HepG2 (cell line): ENCODE results near the gene CIAPIN1. TPM values are rescaled to one million over a fixed set of nuclear protein-coding genes. Genes with fewer than 3 reads are reported as not detected.
A peak's percentile ranks its signal among the peaks of the same experiment; 100 is the strongest.

Experiments
- ATAC-seq: fragments of 200-7000 bp; cut with Tn5 transposase; 3 replicates; pipeline ENCODE4 v1.9.1; 2020; ENCODE audit warnings: mild to moderate bottlenecking, moderate library complexity
- BruUV-seq: library from RNA; stranded (reverse); fragments of 400-500 nt; replicated peaks from 2 replicates; lab custom pipeline; 2021; lab: Mats Ljungman, UMichigan
- CTCF ChIA-PET: fragments of 300-600 bp; formaldehyde crosslinking; extraction: SDS; loops from one replicate; lab custom pipeline; 2021; ENCODE audit warnings: low total read pairs, inconsistent platforms, low intra/inter-chr PET ratio; lab: Yijun Ruan, JAX
- POLR2A ChIA-PET: fragments of 350-600 bp; sonication (Branson Sonifier 250); formaldehyde crosslinking; loops from one replicate; lab custom pipeline; 2020; ENCODE audit warnings: antibody characterized with exemption, inconsistent platforms; lab: Yijun Ruan, JAX
- DNase-seq: peaks from one replicate; pipeline ENCODE4 v3.0.0-alpha.2; 2015; ENCODE audit warnings: low spot score
- FAIRE-seq: peaks from 3 replicates; lab custom pipeline; 2011; peaks lifted over from hg19 to GRCh38; lab: Jason Lieb, UNC
- H2AFZ ChIP-seq: one replicate; pipeline ENCODE4 v1.6.1; 2011; ENCODE audit warnings: low read length, inconsistent platforms
- H3K27ac ChIP-seq: fragments of 300-600 bp; 3 replicates; pipeline ENCODE4 v1.8.0; 2011; ENCODE audit warnings: mixed run types, mild to moderate bottlenecking, mixed read lengths, low read length, inconsistent platforms; ENCODE audit not compliant: insufficient read depth; ENCODE audit errors: extremely low read length
- H3K27me3 ChIP-seq, 2 experiments: fragments of 200-600 bp in 1 of 2; 2 replicates in 1 of 2; 3 replicates in 1 of 2; pipeline versions ENCODE4 v1.6.0 to v1.8.0; 2011; ENCODE audit warnings: low read length in 2 of 2, mild to moderate bottlenecking in 2 of 2, moderate library complexity in 2 of 2, inconsistent platforms in 1 of 2; ENCODE audit not compliant: insufficient read depth in 2 of 2, control insufficient read depth in 1 of 2
- H3K36me3 ChIP-seq, 2 experiments: fragments of 200-600 bp in 1 of 2; replicated peaks in 1 of 2; 2 replicates in 1 of 2; 3 replicates in 1 of 2; pipeline versions ENCODE4 v1.5.1 to v1.8.0; 2011; ENCODE audit warnings: low read length in 2 of 2, inconsistent platforms in 1 of 2; ENCODE audit not compliant: insufficient read depth in 2 of 2, control insufficient read depth in 1 of 2
- H3K4me1 ChIP-seq: 2 replicates; pipeline ENCODE4 v1.5.1; 2012; ENCODE audit warnings: low read length, inconsistent platforms; ENCODE audit not compliant: insufficient read depth
- H3K4me2 ChIP-seq: 2 replicates; pipeline ENCODE4 v1.6.0; 2011; ENCODE audit warnings: low read depth, low read length, inconsistent platforms
- H3K4me3 ChIP-seq, 3 experiments: fragments of 200-600 bp in 1 of 3; sonication (generic), shearing (Covaris generic) in 1 of 3; replicated peaks in 1 of 3; 2 replicates each; pipeline ENCODE4 v1.5.1; 2011 to 2016; ENCODE audit warnings: low read length in 3 of 3, inconsistent platforms in 2 of 3, low read depth in 2 of 3, mild to moderate bottlenecking in 2 of 3, control low read depth in 1 of 3, mixed read lengths in 1 of 3; ENCODE audit not compliant: insufficient read depth in 1 of 3
- H3K79me2 ChIP-seq: one replicate; pipeline ENCODE4 v1.6.1; 2011; ENCODE audit warnings: low read length, inconsistent platforms; ENCODE audit not compliant: insufficient read depth
- H3K9ac ChIP-seq: 2 replicates; pipeline ENCODE4 v1.6.0; 2011; ENCODE audit warnings: mild to moderate bottlenecking, low read depth, low read length, inconsistent platforms; ENCODE audit not compliant: insufficient read depth
- H3K9me3 ChIP-seq: 2 replicates; pipeline ENCODE4 v1.5.1; 2012; ENCODE audit warnings: mild to moderate bottlenecking, low read length
- H4K20me1 ChIP-seq: 2 replicates; pipeline ENCODE4 v1.6.0; 2011; ENCODE audit warnings: inconsistent platforms, mild to moderate bottlenecking, low read length, moderate library complexity; ENCODE audit not compliant: insufficient read depth
- HDAC2 ChIP-seq: sonication (generic); formaldehyde crosslinking; IDR thresholded peaks from 2 replicates; pipeline ENCODE4 v1.4.0; 2020; ENCODE audit warnings: missing genetic modification reagents
- HOXA5 ChIP-seq: sonication (generic); formaldehyde crosslinking; IDR thresholded peaks from 2 replicates; pipeline ENCODE4 v1.4.0; 2020; ENCODE audit warnings: missing genetic modification reagents
- IKZF4 ChIP-seq: sonication (generic); formaldehyde crosslinking; IDR thresholded peaks from 2 replicates; pipeline ENCODE4 v1.5.1; 2020; ENCODE audit warnings: borderline replicate concordance, mild to moderate bottlenecking, low read depth, missing genetic modification reagents; ENCODE audit errors: not compliant biosample characterization
- NFIC ChIP-seq: IDR thresholded peaks from 2 replicates; pipeline ENCODE4 v1.6.1; 2012; ENCODE audit warnings: mild to moderate bottlenecking, low read length, inconsistent platforms
- POLR2A ChIP-seq, 2 experiments: IDR thresholded peaks; 2 replicates each; pipeline ENCODE4 v1.6.1; 2011; ENCODE audit warnings: low read depth in 2 of 2, low read length in 2 of 2, mild to moderate bottlenecking in 1 of 2, moderate library complexity in 1 of 2; ENCODE audit not compliant: insufficient read depth in 1 of 2
- POLR2G ChIP-seq: fragments of 200-400 bp; formaldehyde crosslinking; IDR thresholded peaks from 2 replicates; pipeline ENCODE4 v1.6.1; 2018; ENCODE audit warnings: mild to moderate bottlenecking, low read depth, low read length, moderate library complexity
- ZBTB7A ChIP-seq: sonication (generic); formaldehyde crosslinking; IDR thresholded peaks from 2 replicates; pipeline ENCODE4 v1.8.0; 2022; ENCODE audit warnings: mild to moderate bottlenecking, missing genetic modification reagents
- ZNF331 ChIP-seq: sonication (generic); formaldehyde crosslinking; IDR thresholded peaks from 2 replicates; pipeline ENCODE4 v1.4.0; 2020; ENCODE audit warnings: missing genetic modification reagents
- ZNF720 ChIP-seq: sonication (generic); formaldehyde crosslinking; IDR thresholded peaks from 2 replicates; pipeline ENCODE4 v1.4.0; 2020; ENCODE audit warnings: missing genetic modification reagents
- ZNF749 ChIP-seq: sonication (generic); formaldehyde crosslinking; IDR thresholded peaks from 2 replicates; pipeline ENCODE4 v1.8.0; 2022; ENCODE audit warnings: mild to moderate bottlenecking, missing genetic modification reagents, moderate library complexity, borderline replicate concordance
- WGBS: methylation state at CpG from one replicate; pipeline ENCODE4 v1.1.6; 2017; ENCODE audit warnings: low lambda C conversion rate; 5-methylcytosine and 5-hydroxymethylcytosine counted together
- in situ Hi-C: cut with HindIII; loops from 2 replicates; pipeline ENCODE4 v1.10.0; 2017; ENCODE audit warnings: low pct_unique_long_range_greater_than_20kb; ENCODE audit not compliant: extremely low pct_ligation_motif_present
- intact Hi-C: fragments of 100-400 bp; cut with micrococcal nuclease; formaldehyde crosslinking; loops from one replicate; pipeline ENCODE4 v1.10.0; 2022; ENCODE audit not compliant: unreplicated experiment
- polyA plus RNA-seq, 8 experiments: library from polyadenylated mRNA; depleted of rRNA in 3 of 8; stranded (reverse) in 7 of 8; unstranded in 1 of 8; fragments of >200 nt; fragmentation: Illumina TruSeq in 4 of 8; extraction: Trizol in 4 of 8; gene quantifications; 2 replicates each; pipeline versions ENCODE4 v1.2.1 to v1.2.3, GENCODE V29; 2011 to 2016; ENCODE audit warnings: low read depth in 4 of 8, missing spikeins in 1 of 8, mixed read lengths in 1 of 8; ENCODE audit not compliant: insufficient read depth in 1 of 8
- total RNA-seq, 5 experiments: library from RNA; depleted of rRNA; stranded (reverse); fragments of >200 nt; fragmentation: Illumina TruSeq; extraction: Trizol; gene quantifications; 2 replicates each; pipeline ENCODE4 v1.2.3, GENCODE V29; 2016; ENCODE audit warnings: low read depth in 1 of 5
- TF ChIP-seq, protein P1 (sequence below): sonication (generic); formaldehyde crosslinking; IDR thresholded peaks from 2 replicates; pipeline ENCODE4 v1.4.0; 2020; ENCODE audit warnings: missing genetic modification reagents
- TF ChIP-seq, protein P2 (sequence below): sonication (generic); formaldehyde crosslinking; IDR thresholded peaks from 2 replicates; pipeline ENCODE4 v1.5.1; 2020; ENCODE audit warnings: mild to moderate bottlenecking, missing genetic modification reagents, moderate library complexity
- TF ChIP-seq, protein P3 (sequence below): sonication (generic); formaldehyde crosslinking; IDR thresholded peaks from 2 replicates; pipeline ENCODE4 v1.4.0; 2020; ENCODE audit warnings: missing genetic modification reagents
- TF ChIP-seq, protein P4 (sequence below): fragments of 450-650 bp; IDR thresholded peaks from 2 replicates; pipeline ENCODE4 v1.6.1; 2016
- TF ChIP-seq, protein P5 (sequence below): sonication (generic); formaldehyde crosslinking; IDR thresholded peaks from 2 replicates; pipeline ENCODE4 v1.5.0; 2020; ENCODE audit warnings: missing genetic modification reagents

CIAPIN1 gene
- total and polyA plus RNA-seq, 2 of the 13 experiments (the other 11 are each of a cell fraction or from before 2014, with no cell fraction given), result 69.3 to 89.7 TPM

DNA sequence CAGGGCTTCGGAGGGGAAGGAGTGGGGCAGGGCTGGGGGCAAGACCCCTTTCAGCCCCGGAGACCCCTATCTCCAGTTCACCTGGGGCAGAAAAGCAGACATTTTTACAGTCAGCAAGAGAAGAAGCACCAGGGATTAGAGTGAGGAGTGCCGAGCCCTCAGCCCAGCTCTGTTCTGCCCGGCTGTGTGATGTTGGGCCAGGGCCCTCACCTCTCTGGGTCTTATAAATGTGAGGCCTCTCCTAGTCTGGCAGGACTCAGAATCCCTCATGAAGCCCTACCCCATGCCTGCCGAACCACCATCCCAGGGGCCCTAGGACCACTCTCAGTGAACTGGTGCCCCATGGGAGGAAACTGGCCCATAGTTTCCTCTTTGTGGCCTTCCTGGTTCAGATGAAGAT is 62.1 kb downstream of the CIAPIN1 start:
- Histone ChIP-seq H3K4me1 (peaks cover 56% of the 10 kb centered on the region), H2AFZ (no peak overlapping the region), H3K27me3 (0 out of 5 replicates have a peak, but pooled peaks cover 0 to under 1% of the 10 kb centered on the region in 2 experiments), H3K4me2 (no peak overlapping the region), H3K9ac (no peak overlapping the region), H3K9me3 (no peaks in the 10 kb centered on the region), H3K4me3 (no peak overlapping the region), H3K79me2 (no peaks in the 10 kb centered on the region), H3K36me3 (peaks cover 23 to 33% of the 10 kb centered on the region in 2 experiments), H4K20me1 (no peaks in the 10 kb centered on the region), H3K27ac (no peak overlapping the region)
- FAIRE-seq (no peak), DNase-seq (no peak), ATAC-seq (peak; percentile 18)
- CTCF ChIA-PET, result no interaction called here
- in situ Hi-C loops, result no loop called here
- POLR2A ChIA-PET, result interaction anchor here (1.5 to 3.8 kb wide), 3 partner anchors 12 to 81 kb away, joined by 7 to 34 read pairs (median 15); partner anchors contain the start of gene CX3CL1
- 57% methylated on average over 5 of the region's 5 CpGs for WGBS
- no TSS peak for BruUV-seq
- intact Hi-C loops, result no loop called here
- TF ChIP-seq, protein P1, sequence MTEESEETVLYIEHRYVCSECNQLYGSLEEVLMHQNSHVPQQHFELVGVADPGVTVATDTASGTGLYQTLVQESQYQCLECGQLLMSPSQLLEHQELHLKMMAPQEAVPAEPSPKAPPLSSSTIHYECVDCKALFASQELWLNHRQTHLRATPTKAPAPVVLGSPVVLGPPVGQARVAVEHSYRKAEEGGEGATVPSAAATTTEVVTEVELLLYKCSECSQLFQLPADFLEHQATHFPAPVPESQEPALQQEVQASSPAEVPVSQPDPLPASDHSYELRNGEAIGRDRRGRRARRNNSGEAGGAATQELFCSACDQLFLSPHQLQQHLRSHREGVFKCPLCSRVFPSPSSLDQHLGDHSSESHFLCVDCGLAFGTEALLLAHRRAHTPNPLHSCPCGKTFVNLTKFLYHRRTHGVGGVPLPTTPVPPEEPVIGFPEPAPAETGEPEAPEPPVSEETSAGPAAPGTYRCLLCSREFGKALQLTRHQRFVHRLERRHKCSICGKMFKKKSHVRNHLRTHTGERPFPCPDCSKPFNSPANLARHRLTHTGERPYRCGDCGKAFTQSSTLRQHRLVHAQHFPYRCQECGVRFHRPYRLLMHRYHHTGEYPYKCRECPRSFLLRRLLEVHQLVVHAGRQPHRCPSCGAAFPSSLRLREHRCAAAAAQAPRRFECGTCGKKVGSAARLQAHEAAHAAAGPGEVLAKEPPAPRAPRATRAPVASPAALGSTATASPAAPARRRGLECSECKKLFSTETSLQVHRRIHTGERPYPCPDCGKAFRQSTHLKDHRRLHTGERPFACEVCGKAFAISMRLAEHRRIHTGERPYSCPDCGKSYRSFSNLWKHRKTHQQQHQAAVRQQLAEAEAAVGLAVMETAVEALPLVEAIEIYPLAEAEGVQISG (CRISPR knock-in tag), result no peak
- TF ChIP-seq ZNF749 (CRISPR knock-in tag) (no peak), ZBTB7A (no peak), POLR2A (IDR thresholded peaks at IDR 0.05; ENCODE audit: insufficient read depth in 1 of 2, low read depth in 2 of 2, low read length in 2 of 2) (0 out of 4 replicates have a peak, but pooled peaks of 1 of the 2 experiments have one; percentile 22), ZNF331 (CRISPR knock-in tag) (no peak), ZNF720 (CRISPR knock-in tag) (no peak), HDAC2 (CRISPR knock-in tag) (no peak), HOXA5 (CRISPR knock-in tag) (0 out of 2 replicates have a peak, but pooled peaks have one; percentile 0), NFIC (0 out of 2 replicates have a peak, but pooled peaks have one; percentile 11), IKZF4 (CRISPR knock-in tag) (no peak), POLR2G (no peak; the same call in 1 of the 2 replicates)
- TF ChIP-seq, protein P2, sequence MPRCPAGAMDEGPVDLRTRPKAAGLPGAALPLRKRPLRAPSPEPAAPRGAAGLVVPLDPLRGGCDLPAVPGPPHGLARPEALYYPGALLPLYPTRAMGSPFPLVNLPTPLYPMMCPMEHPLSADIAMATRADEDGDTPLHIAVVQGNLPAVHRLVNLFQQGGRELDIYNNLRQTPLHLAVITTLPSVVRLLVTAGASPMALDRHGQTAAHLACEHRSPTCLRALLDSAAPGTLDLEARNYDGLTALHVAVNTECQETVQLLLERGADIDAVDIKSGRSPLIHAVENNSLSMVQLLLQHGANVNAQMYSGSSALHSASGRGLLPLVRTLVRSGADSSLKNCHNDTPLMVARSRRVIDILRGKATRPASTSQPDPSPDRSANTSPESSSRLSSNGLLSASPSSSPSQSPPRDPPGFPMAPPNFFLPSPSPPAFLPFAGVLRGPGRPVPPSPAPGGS (CRISPR knock-in tag), result no peak
- TF ChIP-seq, protein P3, sequence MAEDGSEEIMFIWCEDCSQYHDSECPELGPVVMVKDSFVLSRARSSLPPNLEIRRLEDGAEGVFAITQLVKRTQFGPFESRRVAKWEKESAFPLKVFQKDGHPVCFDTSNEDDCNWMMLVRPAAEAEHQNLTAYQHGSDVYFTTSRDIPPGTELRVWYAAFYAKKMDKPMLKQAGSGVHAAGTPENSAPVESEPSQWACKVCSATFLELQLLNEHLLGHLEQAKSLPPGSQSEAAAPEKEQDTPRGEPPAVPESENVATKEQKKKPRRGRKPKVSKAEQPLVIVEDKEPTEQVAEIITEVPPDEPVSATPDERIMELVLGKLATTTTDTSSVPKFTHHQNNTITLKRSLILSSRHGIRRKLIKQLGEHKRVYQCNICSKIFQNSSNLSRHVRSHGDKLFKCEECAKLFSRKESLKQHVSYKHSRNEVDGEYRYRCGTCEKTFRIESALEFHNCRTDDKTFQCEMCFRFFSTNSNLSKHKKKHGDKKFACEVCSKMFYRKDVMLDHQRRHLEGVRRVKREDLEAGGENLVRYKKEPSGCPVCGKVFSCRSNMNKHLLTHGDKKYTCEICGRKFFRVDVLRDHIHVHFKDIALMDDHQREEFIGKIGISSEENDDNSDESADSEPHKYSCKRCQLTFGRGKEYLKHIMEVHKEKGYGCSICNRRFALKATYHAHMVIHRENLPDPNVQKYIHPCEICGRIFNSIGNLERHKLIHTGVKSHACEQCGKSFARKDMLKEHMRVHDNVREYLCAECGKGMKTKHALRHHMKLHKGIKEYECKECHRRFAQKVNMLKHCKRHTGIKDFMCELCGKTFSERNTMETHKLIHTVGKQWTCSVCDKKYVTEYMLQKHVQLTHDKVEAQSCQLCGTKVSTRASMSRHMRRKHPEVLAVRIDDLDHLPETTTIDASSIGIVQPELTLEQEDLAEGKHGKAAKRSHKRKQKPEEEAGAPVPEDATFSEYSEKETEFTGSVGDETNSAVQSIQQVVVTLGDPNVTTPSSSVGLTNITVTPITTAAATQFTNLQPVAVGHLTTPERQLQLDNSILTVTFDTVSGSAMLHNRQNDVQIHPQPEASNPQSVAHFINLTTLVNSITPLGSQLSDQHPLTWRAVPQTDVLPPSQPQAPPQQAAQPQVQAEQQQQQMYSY (CRISPR knock-in tag), result 0 out of 2 replicates have a peak, but pooled peaks have one; percentile 4
- TF ChIP-seq, protein P4, sequence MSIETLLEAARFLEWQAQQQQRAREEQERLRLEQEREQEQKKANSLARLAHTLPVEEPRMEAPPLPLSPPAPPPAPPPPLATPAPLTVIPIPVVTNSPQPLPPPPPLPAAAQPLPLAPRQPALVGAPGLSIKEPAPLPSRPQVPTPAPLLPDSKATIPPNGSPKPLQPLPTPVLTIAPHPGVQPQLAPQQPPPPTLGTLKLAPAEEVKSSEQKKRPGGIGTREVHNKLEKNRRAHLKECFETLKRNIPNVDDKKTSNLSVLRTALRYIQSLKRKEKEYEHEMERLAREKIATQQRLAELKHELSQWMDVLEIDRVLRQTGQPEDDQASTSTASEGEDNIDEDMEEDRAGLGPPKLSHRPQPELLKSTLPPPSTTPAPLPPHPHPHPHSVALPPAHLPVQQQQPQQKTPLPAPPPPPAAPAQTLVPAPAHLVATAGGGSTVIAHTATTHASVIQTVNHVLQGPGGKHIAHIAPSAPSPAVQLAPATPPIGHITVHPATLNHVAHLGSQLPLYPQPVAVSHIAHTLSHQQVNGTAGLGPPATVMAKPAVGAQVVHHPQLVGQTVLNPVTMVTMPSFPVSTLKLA, result no peak
- TF ChIP-seq, protein P5, sequence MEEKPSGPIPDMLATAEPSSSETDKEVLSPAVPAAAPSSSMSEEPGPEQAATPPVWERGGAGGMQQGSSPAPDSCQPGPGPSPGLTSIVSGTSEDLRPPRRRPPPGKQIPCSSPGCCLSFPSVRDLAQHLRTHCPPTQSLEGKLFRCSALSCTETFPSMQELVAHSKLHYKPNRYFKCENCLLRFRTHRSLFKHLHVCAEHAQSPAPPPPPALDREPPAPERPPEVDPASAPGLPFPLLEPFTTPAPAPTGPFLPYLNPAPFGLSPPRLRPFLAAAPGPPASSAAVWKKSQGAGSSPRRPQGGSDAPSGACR (CRISPR knock-in tag), result no peak
